ENCODE data around the gene SNRNP70. TPM values are rescaled to one million over a fixed set of nuclear protein-coding genes. Genes with fewer than 3 reads are reported as not detected.

The SNRNP70 gene
- total and polyA plus RNA-seq, 2 experiments from 2014 or later: 243 to 361 TPM

- TF ChIP-seq ZNF462 (CRISPR knock-in tag; IDR thresholded peaks at IDR 0.05): no peak
These were observed 4.0 kb upstream of the SNRNP70 start (continued) for GRCh38 chr19:49081273-49081672.

- H2AFZ ChIP-seq: peak overlapping the region; percentile 84
- H3K79me2 ChIP-seq (replicated peaks; ENCODE audit: insufficient read depth): peaks cover 39% of the 10 kb centered on the region
- H3K4me3 Mint-ChIP-seq: peak overlapping the region; percentile 98
- H3K9me3 Mint-ChIP-seq: peaks cover 3% of the 10 kb centered on the region; the same call in 2 of the 3 replicates
- H3K4me2 ChIP-seq: peak overlapping the region; percentile 79
- 0 out of 2 replicates have a peak, but pooled peaks cover 3% of the 10 kb centered on the region for H3K27me3 ChIP-seq (ENCODE audit: insufficient read depth)
- H3K36me3 ChIP-seq (ENCODE audit: insufficient read depth): peaks cover 22% of the 10 kb centered on the region
- peaks cover 28% of the 10 kb centered on the region for H4K20me1 ChIP-seq (replicated peaks; ENCODE audit: insufficient read depth)
- H3K36me3 Mint-ChIP-seq (ENCODE audit: low read depth): peaks cover 31% of the 10 kb centered on the region
- peaks cover 13% of the 10 kb centered on the region for H3K4me1 ChIP-seq (ENCODE audit: insufficient read depth)
- peak overlapping the region; percentile 86 for H3K4me3 ChIP-seq
- ATAC-seq (no peak), DNase-seq (ENCODE audit: low spot score) (no peak)
- H3K4me1 Mint-ChIP-seq: peaks cover 16% of the 10 kb centered on the region
- H3F3A ChIP-seq (replicated peaks; ENCODE audit: low read depth): peaks cover 13% of the 10 kb centered on the region
- peaks cover 14% of the 10 kb centered on the region for H3K27me3 Mint-ChIP-seq (ENCODE audit: insufficient read depth, low read depth, poor library complexity)
- H3K27ac ChIP-seq (ENCODE audit: low read depth): peak overlapping the region; percentile 22; the same call in 1 of the 2 replicates
- peak overlapping the region; percentile 85 for H3K27ac Mint-ChIP-seq
- H3K9me2 ChIP-seq (ENCODE audit: insufficient read depth): no peaks in the 10 kb centered on the region
- TF ChIP-seq, protein P1, sequence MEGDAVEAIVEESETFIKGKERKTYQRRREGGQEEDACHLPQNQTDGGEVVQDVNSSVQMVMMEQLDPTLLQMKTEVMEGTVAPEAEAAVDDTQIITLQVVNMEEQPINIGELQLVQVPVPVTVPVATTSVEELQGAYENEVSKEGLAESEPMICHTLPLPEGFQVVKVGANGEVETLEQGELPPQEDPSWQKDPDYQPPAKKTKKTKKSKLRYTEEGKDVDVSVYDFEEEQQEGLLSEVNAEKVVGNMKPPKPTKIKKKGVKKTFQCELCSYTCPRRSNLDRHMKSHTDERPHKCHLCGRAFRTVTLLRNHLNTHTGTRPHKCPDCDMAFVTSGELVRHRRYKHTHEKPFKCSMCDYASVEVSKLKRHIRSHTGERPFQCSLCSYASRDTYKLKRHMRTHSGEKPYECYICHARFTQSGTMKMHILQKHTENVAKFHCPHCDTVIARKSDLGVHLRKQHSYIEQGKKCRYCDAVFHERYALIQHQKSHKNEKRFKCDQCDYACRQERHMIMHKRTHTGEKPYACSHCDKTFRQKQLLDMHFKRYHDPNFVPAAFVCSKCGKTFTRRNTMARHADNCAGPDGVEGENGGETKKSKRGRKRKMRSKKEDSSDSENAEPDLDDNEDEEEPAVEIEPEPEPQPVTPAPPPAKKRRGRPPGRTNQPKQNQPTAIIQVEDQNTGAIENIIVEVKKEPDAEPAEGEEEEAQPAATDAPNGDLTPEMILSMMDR (conservative IDR thresholded peaks at IDR 0.05; ENCODE audit: low read depth in 2 of 2): no peak
- TF ChIP-seq ZNF462 (CRISPR knock-in tag; IDR thresholded peaks at IDR 0.05) (no peak), POLR2AphosphoS5 (IDR thresholded peaks at IDR 0.05; ENCODE audit: low read depth) (no peak)
These were observed 838 bp upstream of the SNRNP70 start for GRCh38 chr19:49084206-49085019.

Measured in GM23338 (cell line).